HepG2 (cell line): ENCODE data around the gene LMTK2. TPM values are rescaled to one million over a fixed set of nuclear protein-coding genes. Genes with fewer than 3 reads are reported as not detected.

Experiments used
- BRD4 ChIP-seq: sonication (generic); formaldehyde crosslinking; IDR thresholded peaks from 2 replicates; pipeline ENCODE4 v1.4.0; 2020; ENCODE audit warnings: missing genetic modification reagents
- GPN1 ChIP-seq: sonication (generic); formaldehyde crosslinking; IDR thresholded peaks from 2 replicates; pipeline ENCODE4 v1.5.1; 2020; ENCODE audit warnings: missing genetic modification reagents, borderline replicate concordance
- HDAC2 ChIP-seq: sonication (generic); formaldehyde crosslinking; IDR thresholded peaks from 2 replicates; pipeline ENCODE4 v1.4.0; 2020; ENCODE audit warnings: missing genetic modification reagents
- HNF4A ChIP-seq: sonication (generic); formaldehyde crosslinking; IDR thresholded peaks from 2 replicates; pipeline ENCODE4 v1.4.0; 2020; ENCODE audit warnings: missing genetic modification reagents
- KDM2A ChIP-seq: sonication (generic); formaldehyde crosslinking; IDR thresholded peaks from 2 replicates; pipeline ENCODE4 v1.4.0; 2020; ENCODE audit warnings: low read depth, missing genetic modification reagents, borderline replicate concordance
- ONECUT2 ChIP-seq: sonication (generic); formaldehyde crosslinking; IDR thresholded peaks from 2 replicates; pipeline ENCODE4 v1.4.0; 2020; ENCODE audit warnings: missing genetic modification reagents
- PLRG1 ChIP-seq: fragments of 450-650 bp; conservative IDR thresholded peaks from 2 replicates; pipeline ENCODE4 v1.6.1; 2016
- REXO4 ChIP-seq: sonication (generic); formaldehyde crosslinking; IDR thresholded peaks from 2 replicates; pipeline ENCODE4 v1.8.0; 2022; ENCODE audit warnings: missing genetic modification reagents, mild to moderate bottlenecking, borderline replicate concordance
- TBX2 ChIP-seq: sonication (generic); formaldehyde crosslinking; IDR thresholded peaks from 2 replicates; pipeline ENCODE4 v1.5.0; 2020; ENCODE audit warnings: missing genetic modification reagents, mild to moderate bottlenecking, borderline replicate concordance
- TBX3 ChIP-seq: fragments of 450-650 bp; IDR thresholded peaks from 2 replicates; pipeline ENCODE4 v1.6.1; 2017; ENCODE audit warnings: antibody characterized with exemption, mild to moderate bottlenecking, inconsistent platforms, borderline replicate concordance
- U2AF1 ChIP-seq: fragments of 200-400 bp; formaldehyde crosslinking; optimal IDR thresholded peaks from 2 replicates; pipeline ENCODE3; 2017; ENCODE audit warnings: mild to moderate bottlenecking, low read depth, low read length
- ZBTB7B ChIP-seq: sonication (generic); formaldehyde crosslinking; IDR thresholded peaks from 2 replicates; pipeline ENCODE4 v1.4.0; 2020; ENCODE audit warnings: missing genetic modification reagents
- ZEB1 ChIP-seq: IDR thresholded peaks from 2 replicates; pipeline ENCODE4 v1.6.1; 2012; ENCODE audit warnings: mild to moderate bottlenecking, low read depth, inconsistent platforms; ENCODE audit not compliant: insufficient replicate concordance
- ZNF205 ChIP-seq: IDR thresholded peaks from 2 replicates; pipeline ENCODE4 v1.6.1; 2018; ENCODE audit warnings: missing biosample characterization, missing genetic modification reagents
- ZNF282 ChIP-seq: fragments of 450-650 bp; IDR thresholded peaks from 2 replicates; pipeline ENCODE4 v1.6.1; 2018; ENCODE audit not compliant: partially characterized antibody
- ZNF431 ChIP-seq: sonication (generic); formaldehyde crosslinking; IDR thresholded peaks from 2 replicates; pipeline ENCODE4 v1.9.0; 2022; ENCODE audit warnings: missing genetic modification reagents, low read depth, mild to moderate bottlenecking, borderline replicate concordance
- ZNF484 ChIP-seq: sonication (generic); formaldehyde crosslinking; IDR thresholded peaks from 2 replicates; pipeline ENCODE4 v1.5.1; 2020; ENCODE audit warnings: mild to moderate bottlenecking, low read depth, missing genetic modification reagents, borderline replicate concordance
- ZNF816 ChIP-seq: sonication (generic); formaldehyde crosslinking; IDR thresholded peaks from 2 replicates; pipeline ENCODE4 v1.8.0; 2022; ENCODE audit warnings: missing genetic modification reagents, mild to moderate bottlenecking, borderline replicate concordance
- polyA plus RNA-seq, 8 experiments: library from polyadenylated mRNA; depleted of rRNA in 3 of 8; stranded (reverse) in 7 of 8; unstranded in 1 of 8; fragments of >200 nt; fragmentation: Illumina TruSeq in 4 of 8; extraction: Trizol in 4 of 8; gene quantifications; 2 replicates each; pipeline versions ENCODE4 v1.2.1 to v1.2.3, GENCODE V29; 2011 to 2016; ENCODE audit warnings: low read depth in 4 of 8, missing spikeins in 1 of 8, mixed read lengths in 1 of 8; ENCODE audit not compliant: insufficient read depth in 1 of 8
- total RNA-seq, 5 experiments: library from RNA; depleted of rRNA; stranded (reverse); fragments of >200 nt; fragmentation: Illumina TruSeq; extraction: Trizol; gene quantifications; 2 replicates each; pipeline ENCODE4 v1.2.3, GENCODE V29; 2016; ENCODE audit warnings: low read depth in 1 of 5
- TF ChIP-seq, protein P1 (sequence below): sonication (generic); formaldehyde crosslinking; IDR thresholded peaks from 2 replicates; pipeline ENCODE4 v1.4.0; 2020; ENCODE audit warnings: low read depth, mild to moderate bottlenecking, missing genetic modification reagents
- TF ChIP-seq, protein P2 (sequence below): IDR thresholded peaks from 2 replicates; pipeline ENCODE4 v1.6.1; 2016; ENCODE audit warnings: missing genetic modification reagents, missing compliant biosample characterization
- TF ChIP-seq, protein P3 (sequence below): sonication (generic); formaldehyde crosslinking; IDR thresholded peaks from 2 replicates; pipeline ENCODE4 v1.4.0; 2020; ENCODE audit warnings: missing genetic modification reagents; ENCODE audit errors: not compliant biosample characterization
- TF ChIP-seq, protein P4 (sequence below): sonication (generic); formaldehyde crosslinking; IDR thresholded peaks from 2 replicates; pipeline ENCODE4 v1.4.0; 2020; ENCODE audit warnings: mild to moderate bottlenecking, low read depth, missing genetic modification reagents
- TF ChIP-seq, protein P5 (sequence below): sonication (generic); formaldehyde crosslinking; IDR thresholded peaks from 2 replicates; pipeline ENCODE4 v1.4.0; 2020; ENCODE audit warnings: missing genetic modification reagents

LMTK2 gene
- total and polyA plus RNA-seq, 2 of the 13 experiments (the other 11 are each of a cell fraction or from before 2014, with no cell fraction given) = 9.5 to 11.7 TPM

DNA sequence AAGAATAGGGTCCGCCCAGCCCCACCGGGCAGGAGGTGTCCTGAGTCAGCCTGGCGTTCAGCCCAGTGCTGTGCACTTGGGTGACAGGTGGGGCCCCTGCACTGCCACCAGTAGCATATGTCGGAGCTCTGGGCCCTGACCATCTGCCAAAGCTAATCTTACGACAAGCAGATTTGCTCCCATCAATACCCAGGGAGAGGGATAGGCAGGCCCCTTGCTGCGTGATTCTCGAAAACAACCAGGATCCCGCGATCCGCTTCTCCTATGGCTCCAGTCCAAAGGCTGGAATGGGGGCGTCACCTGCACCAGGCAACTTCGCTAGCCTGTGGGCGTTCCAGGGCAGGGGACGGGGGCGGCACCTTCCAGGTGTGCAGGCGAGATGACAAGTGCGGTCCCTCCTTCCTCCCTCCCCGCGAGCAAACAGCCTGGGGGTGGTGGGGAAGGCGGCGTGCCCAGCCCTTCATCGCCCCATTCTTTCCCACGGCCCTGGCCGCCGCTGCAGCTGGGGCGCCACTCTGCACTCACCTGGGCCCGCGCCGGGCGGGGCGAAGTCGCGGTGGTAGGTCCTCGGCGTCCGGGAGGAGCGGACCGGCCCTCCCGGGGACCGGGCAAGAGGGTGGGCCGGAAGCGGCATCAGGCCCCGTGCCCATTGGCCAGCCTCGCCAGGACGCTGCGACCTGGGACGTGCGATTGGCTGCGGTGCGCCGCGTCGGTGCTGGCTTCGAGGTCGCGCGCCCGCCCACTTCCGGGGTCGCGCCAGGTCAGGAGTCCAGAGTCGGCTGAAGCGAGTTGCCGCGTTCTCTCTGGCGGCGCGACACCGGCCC lies 145.2 kb downstream of the LMTK2 start, which contains the start of gene TECPR1 (continued):
- TF ChIP-seq BRD4 (0 out of 2 replicates have a peak, but pooled peaks have one; percentile 33), ZNF205 (CRISPR knock-in tag) (no peak), ZNF816 (no peak), TBX2 (CRISPR knock-in tag) (peak; percentile 82), ZEB1 (peak; percentile 95), ONECUT2 (CRISPR knock-in tag) (no peak), HNF4A (CRISPR knock-in tag) (peak; percentile 87), HDAC2 (CRISPR knock-in tag) (peak; percentile 58), TBX3 (no peak), U2AF1 (no peak), REXO4 (CRISPR knock-in tag) (no peak), ZNF431 (CRISPR knock-in tag) (no peak; the same call in 1 of the 2 replicates), KDM2A (CRISPR knock-in tag) (peak; percentile 86), ZNF282 (no peak), ZBTB7B (CRISPR knock-in tag) (peak; percentile 75), ZNF484 (CRISPR knock-in tag) (no peak), PLRG1 (no peak), GPN1 (no peak)
- TF ChIP-seq, protein P1, sequence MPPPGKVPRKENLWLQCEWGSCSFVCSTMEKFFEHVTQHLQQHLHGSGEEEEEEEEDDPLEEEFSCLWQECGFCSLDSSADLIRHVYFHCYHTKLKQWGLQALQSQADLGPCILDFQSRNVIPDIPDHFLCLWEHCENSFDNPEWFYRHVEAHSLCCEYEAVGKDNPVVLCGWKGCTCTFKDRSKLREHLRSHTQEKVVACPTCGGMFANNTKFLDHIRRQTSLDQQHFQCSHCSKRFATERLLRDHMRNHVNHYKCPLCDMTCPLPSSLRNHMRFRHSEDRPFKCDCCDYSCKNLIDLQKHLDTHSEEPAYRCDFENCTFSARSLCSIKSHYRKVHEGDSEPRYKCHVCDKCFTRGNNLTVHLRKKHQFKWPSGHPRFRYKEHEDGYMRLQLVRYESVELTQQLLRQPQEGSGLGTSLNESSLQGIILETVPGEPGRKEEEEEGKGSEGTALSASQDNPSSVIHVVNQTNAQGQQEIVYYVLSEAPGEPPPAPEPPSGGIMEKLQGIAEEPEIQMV (CRISPR knock-in tag) = peak; percentile 95
- TF ChIP-seq, protein P2, sequence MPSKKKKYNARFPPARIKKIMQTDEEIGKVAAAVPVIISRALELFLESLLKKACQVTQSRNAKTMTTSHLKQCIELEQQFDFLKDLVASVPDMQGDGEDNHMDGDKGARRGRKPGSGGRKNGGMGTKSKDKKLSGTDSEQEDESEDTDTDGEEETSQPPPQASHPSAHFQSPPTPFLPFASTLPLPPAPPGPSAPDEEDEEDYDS (CRISPR knock-in tag) = no peak; the same call in 1 of the 2 replicates
- TF ChIP-seq, protein P3, sequence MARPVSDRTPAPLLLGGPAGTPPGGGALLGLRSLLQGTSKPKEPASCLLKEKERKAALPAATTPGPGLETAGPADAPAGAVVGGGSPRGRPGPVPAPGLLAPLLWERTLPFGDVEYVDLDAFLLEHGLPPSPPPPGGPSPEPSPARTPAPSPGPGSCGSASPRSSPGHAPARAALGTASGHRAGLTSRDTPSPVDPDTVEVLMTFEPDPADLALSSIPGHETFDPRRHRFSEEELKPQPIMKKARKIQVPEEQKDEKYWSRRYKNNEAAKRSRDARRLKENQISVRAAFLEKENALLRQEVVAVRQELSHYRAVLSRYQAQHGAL = no peak
- TF ChIP-seq, protein P4, sequence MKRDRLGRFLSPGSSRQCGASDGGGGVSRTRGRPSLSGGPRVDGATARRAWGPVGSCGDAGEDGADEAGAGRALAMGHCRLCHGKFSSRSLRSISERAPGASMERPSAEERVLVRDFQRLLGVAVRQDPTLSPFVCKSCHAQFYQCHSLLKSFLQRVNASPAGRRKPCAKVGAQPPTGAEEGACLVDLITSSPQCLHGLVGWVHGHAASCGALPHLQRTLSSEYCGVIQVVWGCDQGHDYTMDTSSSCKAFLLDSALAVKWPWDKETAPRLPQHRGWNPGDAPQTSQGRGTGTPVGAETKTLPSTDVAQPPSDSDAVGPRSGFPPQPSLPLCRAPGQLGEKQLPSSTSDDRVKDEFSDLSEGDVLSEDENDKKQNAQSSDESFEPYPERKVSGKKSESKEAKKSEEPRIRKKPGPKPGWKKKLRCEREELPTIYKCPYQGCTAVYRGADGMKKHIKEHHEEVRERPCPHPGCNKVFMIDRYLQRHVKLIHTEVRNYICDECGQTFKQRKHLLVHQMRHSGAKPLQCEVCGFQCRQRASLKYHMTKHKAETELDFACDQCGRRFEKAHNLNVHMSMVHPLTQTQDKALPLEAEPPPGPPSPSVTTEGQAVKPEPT (CRISPR knock-in tag) = no peak; the same call in 1 of the 2 replicates
- TF ChIP-seq, protein P5, sequence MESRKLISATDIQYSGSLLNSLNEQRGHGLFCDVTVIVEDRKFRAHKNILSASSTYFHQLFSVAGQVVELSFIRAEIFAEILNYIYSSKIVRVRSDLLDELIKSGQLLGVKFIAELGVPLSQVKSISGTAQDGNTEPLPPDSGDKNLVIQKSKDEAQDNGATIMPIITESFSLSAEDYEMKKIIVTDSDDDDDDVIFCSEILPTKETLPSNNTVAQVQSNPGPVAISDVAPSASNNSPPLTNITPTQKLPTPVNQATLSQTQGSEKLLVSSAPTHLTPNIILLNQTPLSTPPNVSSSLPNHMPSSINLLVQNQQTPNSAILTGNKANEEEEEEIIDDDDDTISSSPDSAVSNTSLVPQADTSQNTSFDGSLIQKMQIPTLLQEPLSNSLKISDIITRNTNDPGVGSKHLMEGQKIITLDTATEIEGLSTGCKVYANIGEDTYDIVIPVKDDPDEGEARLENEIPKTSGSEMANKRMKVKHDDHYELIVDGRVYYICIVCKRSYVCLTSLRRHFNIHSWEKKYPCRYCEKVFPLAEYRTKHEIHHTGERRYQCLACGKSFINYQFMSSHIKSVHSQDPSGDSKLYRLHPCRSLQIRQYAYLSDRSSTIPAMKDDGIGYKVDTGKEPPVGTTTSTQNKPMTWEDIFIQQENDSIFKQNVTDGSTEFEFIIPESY (CRISPR knock-in tag) = no peak
